Measurements from ENCODE around the gene QPRT.

GRCh38 chr16:29697391-29697790 is 18.4 kb downstream of the QPRT start:
- TF ChIP-seq CTCF (IDR thresholded peaks at IDR 0.05; ENCODE audit: low read depth, low read length) (no peak), POLR2A (IDR thresholded peaks at IDR 0.05; ENCODE audit: extremely low read depth, insufficient read length) (no peak), MAX (IDR thresholded peaks at IDR 0.05; ENCODE audit: low read depth, low read length) (no peak)

Measured in NB4 (cell line).